Astrocyte of the spinal cord (primary cell): ENCODE data around the gene KRT33A.
A peak's percentile ranks its signal among the peaks of the same experiment; 100 is the strongest.
"Not testable (repeated sequence)": the region's sequence is repeated elsewhere in the genome, so short reads cannot be mapped to it uniquely, and the experiment has no call there.

Experiments
- DNase-seq: peaks from one replicate; pipeline ENCODE4 v3.0.0; 2011; ENCODE audit warnings: low read depth, low spot score
- H3K4me3 ChIP-seq: 2 replicates; pipeline ENCODE4 v1.5.1; 2011; ENCODE audit warnings: low read depth, mild to moderate bottlenecking, low read length, moderate library complexity
- CTCF ChIP-seq: IDR thresholded peaks from 2 replicates; pipeline ENCODE4 v1.5.1; 2012; ENCODE audit warnings: low read depth, mild to moderate bottlenecking, low read length, inconsistent platforms
- in situ Hi-C: cut with HindIII; loops from 2 replicates; pipeline ENCODE4 v1.10.0; 2017; ENCODE audit warnings: low sequenced_read_pairs

Gene KRT33A

GRCh38 chr17:41382394-41382793, 31.8 kb upstream of the KRT33A start:
- in situ Hi-C loops: no loop called here
- DNase-seq: no peak
- no peak overlapping the region for H3K4me3 ChIP-seq
- TF ChIP-seq CTCF: no peak

- H3K4me3 ChIP-seq, in situ Hi-C loops, DNase-seq: not testable (repeated sequence)
Observed at GRCh38 chr17:41381943-41382342, 31.3 kb upstream of the KRT33A start, which contains the start of gene KRT34. TSS of gene KRT34 (minus strand) at chr17:41382306. CDS start at chr17:41382246, 60 bp downstream.

GRCh38 chr17:41380091-41380490, 29.5 kb upstream of the KRT33A start:
- peak; percentile 80 for DNase-seq
- in situ Hi-C loops: not testable (repeated sequence)

GRCh38 chr17:41377546-41377945, 26.9 kb upstream of the KRT33A start:
- in situ Hi-C loops: no loop called here
- no peak for TF ChIP-seq CTCF
- peak; percentile 37 for DNase-seq
- no peak overlapping the region for H3K4me3 ChIP-seq

More at GRCh38 chr17:41380091-41380490, 29.5 kb upstream of the KRT33A start:
- not testable (repeated sequence) for H3K4me3 ChIP-seq

- no peak within 1 kb of the TSS for H3K4me3 ChIP-seq
- TF ChIP-seq CTCF: no peak
- in situ Hi-C loops: no loop called here
- DNase-seq: no peak
Observed at GRCh38 chr17:41369713-41370112, 19.1 kb upstream of the KRT33A start, which contains the start of gene KRT33B. TSS of gene KRT33B (minus strand) at chr17:41369813. CDS start at chr17:41369750, 63 bp downstream.

GRCh38 chr17:41369023-41369422, 18.4 kb upstream of the KRT33A start:
- DNase-seq: no peak
- no peak for TF ChIP-seq CTCF
- H3K4me3 ChIP-seq: no peak overlapping the region
- in situ Hi-C loops: no loop called here

- DNase-seq: peak; percentile 4
- H3K4me3 ChIP-seq: no peak overlapping the region
- no peak for TF ChIP-seq CTCF
- in situ Hi-C loops: no loop called here
Observed at GRCh38 chr17:41367426-41368075, 16.9 kb upstream of the KRT33A start.

GRCh38 chr17:41366070-41366469, 15.4 kb upstream of the KRT33A start:
- DNase-seq: no peak
- in situ Hi-C loops: no loop called here
- no peak for TF ChIP-seq CTCF
- no peak overlapping the region for H3K4me3 ChIP-seq
